Measurements from ENCODE around the gene ENG.
"Not testable (repeated sequence)": the region's sequence is repeated elsewhere in the genome, so short reads cannot be mapped to it uniquely, and the experiment has no call there.

The ENG gene

DNA sequence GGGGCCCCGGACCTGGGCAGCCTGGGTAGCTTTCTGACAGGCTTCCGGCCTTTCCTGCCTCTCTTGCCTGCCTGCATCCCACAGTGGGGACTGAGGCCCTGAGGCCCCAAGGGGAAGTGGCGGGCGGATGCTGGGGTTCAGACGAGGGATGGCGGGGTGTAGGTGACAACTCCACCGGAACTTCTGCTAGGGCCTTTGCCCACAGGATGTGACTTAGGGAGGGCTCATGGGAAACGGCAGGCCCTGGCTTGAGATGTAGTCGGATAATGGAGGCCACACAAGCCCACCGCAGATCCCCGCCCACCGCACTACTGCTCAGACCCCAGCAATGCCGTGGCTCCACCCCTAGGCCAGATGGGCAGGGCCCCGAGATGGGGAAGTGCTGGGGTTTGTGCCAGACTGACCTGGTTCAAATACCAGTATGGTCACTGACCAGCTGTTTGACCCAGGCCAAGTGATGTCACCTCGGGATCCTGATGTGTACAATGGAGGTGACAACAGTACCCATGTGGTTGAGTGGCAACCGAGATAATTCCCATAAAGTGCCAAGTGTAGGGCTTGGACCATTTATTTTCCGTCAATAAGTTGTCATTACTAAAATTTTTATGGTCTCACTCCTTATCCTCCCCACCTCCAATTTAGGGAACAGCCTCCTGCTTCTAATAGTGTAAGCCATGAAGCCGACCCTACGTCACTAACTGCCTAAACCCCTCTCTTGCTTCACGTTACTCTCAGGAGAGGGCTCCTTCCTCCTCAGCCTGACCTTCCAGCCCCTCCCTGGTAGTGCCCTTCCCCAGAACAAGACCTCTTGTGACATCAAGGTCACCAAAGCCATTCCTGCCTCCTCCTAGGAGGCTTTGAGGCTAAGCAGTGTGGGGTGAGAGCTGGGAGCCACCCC, 71.1 kb downstream of the ENG start:
- no peak overlapping the region for H3K4me3 ChIP-seq (replicated peaks; ENCODE audit: low read depth, low read length)
- no peak for DNase-seq (ENCODE audit: extremely low read depth, low read depth)
- TF ChIP-seq, protein P1, sequence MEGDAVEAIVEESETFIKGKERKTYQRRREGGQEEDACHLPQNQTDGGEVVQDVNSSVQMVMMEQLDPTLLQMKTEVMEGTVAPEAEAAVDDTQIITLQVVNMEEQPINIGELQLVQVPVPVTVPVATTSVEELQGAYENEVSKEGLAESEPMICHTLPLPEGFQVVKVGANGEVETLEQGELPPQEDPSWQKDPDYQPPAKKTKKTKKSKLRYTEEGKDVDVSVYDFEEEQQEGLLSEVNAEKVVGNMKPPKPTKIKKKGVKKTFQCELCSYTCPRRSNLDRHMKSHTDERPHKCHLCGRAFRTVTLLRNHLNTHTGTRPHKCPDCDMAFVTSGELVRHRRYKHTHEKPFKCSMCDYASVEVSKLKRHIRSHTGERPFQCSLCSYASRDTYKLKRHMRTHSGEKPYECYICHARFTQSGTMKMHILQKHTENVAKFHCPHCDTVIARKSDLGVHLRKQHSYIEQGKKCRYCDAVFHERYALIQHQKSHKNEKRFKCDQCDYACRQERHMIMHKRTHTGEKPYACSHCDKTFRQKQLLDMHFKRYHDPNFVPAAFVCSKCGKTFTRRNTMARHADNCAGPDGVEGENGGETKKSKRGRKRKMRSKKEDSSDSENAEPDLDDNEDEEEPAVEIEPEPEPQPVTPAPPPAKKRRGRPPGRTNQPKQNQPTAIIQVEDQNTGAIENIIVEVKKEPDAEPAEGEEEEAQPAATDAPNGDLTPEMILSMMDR (IDR thresholded peaks at IDR 0.05; ENCODE audit: low read depth, low read length, missing control alignments) = no peak

DNA sequence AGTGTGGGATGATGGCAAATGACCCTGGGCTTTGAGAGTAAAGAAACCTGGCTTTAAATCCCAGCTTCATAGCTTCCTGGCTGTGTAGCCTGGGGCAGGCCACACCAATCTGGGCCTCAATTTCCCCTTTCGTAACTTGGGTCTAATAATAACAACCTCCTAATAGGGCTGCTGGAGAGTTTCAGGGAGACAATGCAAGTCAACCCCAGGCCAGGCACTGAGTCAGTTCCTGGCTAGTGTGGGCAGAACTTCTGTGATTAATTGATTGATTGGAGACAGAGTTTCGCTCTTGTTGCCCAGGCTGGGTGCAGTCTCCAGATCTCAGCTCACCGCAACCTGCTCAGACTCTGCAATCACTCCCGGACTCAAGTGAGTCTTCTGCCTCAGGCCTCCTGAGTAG, 72.7 kb downstream of the ENG start:
- DNase-seq (ENCODE audit: extremely low read depth, low read depth) = no peak
- TF ChIP-seq, protein P1 (IDR thresholded peaks at IDR 0.05; ENCODE audit: low read depth, low read length, missing control alignments) = no peak
- no peak overlapping the region for H3K4me3 ChIP-seq (replicated peaks; ENCODE audit: low read depth, low read length)

DNA sequence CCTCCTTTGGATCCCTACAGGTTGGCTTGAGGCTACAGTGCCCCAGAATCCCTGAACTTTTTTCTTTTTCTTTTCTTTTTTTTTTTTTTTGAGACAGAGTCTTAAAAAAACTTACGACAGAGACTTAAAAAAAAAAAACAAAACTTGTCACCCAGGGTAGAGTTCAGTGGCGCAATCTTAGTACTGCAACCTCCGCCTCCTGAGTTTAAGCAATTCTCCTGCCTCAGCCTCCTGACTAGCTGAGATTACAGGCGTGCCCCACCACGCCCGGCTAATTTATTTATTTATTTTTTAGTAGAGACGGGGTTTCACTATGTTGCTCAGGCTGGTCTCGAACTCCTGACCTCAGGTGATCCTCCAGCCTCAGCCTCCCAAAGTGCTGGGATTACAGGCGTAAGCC, 73.5 kb downstream of the ENG start:
- not testable (repeated sequence) for DNase-seq (ENCODE audit: extremely low read depth, low read depth)

DNA sequence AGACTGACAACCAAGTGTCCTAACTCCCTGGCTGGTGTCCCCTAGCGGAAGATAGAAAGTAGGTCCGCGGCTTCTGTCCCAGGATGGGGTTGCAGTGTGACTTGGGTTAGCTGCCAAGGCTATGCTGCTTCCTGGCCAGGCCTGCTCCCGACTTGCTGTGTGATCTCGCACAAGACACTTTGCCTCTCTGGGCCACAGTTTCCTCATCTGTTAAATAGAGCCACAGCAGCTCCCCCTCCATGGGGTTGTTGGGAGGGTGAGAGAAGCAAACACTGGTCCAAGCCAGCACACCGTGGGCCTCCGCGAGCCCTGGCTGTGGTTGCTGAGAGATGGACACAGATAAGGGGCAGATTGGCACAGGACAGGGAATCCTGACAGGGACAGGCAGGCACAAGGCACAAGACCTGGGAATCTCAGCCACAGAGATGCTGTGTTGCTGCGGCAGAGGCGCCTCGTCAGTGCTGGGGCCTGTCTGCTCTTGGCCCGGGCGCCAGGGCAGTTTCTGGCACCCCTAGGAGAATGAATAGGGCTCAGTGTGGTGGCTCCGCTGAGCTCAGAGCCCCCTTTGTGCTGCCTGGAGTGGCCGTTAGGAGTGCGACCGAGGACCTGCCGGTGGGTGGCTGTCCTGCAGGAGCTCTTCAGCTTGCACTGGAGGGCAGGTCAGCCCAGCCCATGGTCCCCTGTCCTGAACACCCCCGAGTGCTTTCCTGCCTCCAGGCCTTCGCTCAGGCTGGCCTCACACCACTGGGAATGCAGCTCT, 74.2 kb downstream of the ENG start:
- H3K4me3 ChIP-seq (replicated peaks; ENCODE audit: low read depth, low read length) = no peak overlapping the region
- DNase-seq (ENCODE audit: extremely low read depth, low read depth) = no peak
- TF ChIP-seq, protein P1 (IDR thresholded peaks at IDR 0.05; ENCODE audit: low read depth, low read length, missing control alignments) = no peak

More for the DNA sequence above, 73.5 kb downstream of the ENG start:
- H3K4me3 ChIP-seq (replicated peaks; ENCODE audit: low read depth, low read length) = not testable (repeated sequence)

DNA sequence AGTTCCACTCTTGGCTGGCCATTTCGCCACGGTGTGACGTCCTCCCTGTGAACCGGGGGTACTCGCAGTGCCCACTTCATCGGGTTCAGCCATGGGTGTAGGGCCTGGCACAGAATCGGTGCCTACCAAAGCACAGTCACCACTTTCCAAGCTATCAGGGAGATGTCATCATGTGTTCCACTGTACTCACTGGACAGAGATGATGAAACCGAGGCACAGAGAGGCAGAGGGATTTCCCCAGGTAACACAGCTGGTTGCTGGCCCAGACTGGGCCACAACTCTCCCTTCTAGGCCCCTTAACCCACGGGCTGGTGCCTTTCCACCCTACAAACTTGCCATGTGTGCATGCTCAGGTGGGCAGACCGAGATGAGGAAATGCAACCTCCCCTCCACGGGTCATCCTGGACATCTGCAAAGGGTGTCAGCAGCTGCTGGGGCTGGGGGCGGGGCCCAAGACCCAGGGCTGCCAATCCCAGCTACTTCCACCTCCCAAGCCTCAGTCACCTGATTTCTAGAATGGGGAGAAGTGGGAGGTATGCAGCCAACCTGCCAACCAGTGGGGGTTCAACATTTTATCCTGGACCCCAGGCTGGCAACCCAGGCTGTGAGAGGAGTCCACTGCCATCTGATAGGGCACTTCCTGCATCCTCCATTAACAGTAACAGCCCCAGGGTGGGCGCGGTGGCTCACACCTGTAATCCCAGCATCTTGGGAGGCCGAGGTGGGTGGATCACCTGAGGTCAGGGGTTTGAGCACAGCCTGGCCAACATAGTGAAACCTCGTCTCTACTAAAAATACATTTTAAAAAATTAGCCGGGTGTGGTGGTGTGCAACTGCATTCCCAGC, 75.1 kb downstream of the ENG start:
- no peak for DNase-seq (ENCODE audit: extremely low read depth, low read depth)
- TF ChIP-seq, protein P1 (IDR thresholded peaks at IDR 0.05; ENCODE audit: low read depth, low read length, missing control alignments) = no peak
- H3K4me3 ChIP-seq (replicated peaks; ENCODE audit: low read depth, low read length) = no peak overlapping the region

DNA sequence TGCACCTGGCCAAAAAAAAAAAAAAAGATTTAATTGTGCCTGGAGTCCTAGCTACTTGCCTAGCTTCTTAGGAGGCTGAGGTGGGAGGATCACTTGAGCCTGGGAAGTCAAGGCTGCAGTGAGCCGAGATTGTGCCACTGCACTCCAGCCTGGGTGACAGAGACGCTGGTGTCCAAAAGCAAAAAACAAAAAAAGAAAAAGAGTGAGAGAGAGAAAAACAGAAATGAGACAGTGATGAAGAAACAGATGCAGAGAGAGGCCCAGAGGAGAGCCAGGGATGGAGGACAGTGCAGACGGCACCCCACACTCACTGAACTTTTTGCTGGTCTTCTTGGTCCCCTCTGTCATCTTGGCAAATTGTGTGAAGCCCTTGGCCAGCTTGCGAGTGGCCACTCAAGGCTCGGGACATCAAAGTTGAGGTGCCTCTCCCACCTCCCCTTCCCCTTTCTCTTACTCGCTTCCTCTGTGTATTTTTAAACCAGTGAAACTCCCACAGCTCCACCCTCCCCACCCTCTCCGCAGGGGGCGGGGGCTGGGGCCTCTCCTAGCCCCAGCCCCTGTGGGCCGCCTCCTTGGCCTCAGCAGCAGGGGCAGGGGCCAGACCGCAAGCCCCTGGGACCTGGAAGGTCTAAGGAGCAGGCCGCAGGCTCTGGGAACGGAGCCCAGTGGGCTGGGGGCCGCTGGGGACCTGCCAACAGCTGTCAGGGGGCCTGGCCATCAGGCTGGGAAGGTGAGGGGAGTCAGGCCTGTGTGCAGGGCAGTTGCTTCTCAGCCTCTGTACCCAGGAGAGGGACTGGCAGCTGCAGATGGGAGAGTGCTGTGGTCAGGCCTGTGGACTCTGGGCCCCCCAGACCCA, 76.0 kb downstream of the ENG start, which contains the start of gene SH2D3C:
Gene SH2D3C, minus strand, starts transcription at position 387 of the 856 bp plus-strand sequence. Its CDS starts 39 bp downstream, at position 348.
- DNase-seq (ENCODE audit: extremely low read depth, low read depth) = no peak
- no peak within 1 kb of the TSS for H3K4me3 ChIP-seq (replicated peaks; ENCODE audit: low read depth, low read length)
- TF ChIP-seq, protein P1 (IDR thresholded peaks at IDR 0.05; ENCODE audit: low read depth, low read length, missing control alignments) = no peak
